Glomerular endothelial cell (primary cell): ENCODE data around the gene KLF11. TPM values are rescaled to one million over a fixed set of nuclear protein-coding genes. Genes with fewer than 3 reads are reported as not detected.
"Not testable (repeated sequence)": the region's sequence is repeated elsewhere in the genome, so short reads cannot be mapped to it uniquely, and the experiment has no call there.

Source experiments
- DNase-seq: peaks from one replicate; pipeline ENCODE4 v3.0.0-alpha.2; 2011; ENCODE audit warnings: low read depth, low spot score; ENCODE audit errors: extremely low read depth
- total RNA-seq: library from RNA; depleted of rRNA; stranded (reverse); fragments of >200 nt; gene quantifications from 2 replicates; pipeline ENCODE4 v1.2.3, GENCODE V29; 2015

KLF11 gene
- total RNA-seq, 1 donor from 2014 or later, result 6.6 TPM

GRCh38 chr2:10022966-10023662 lies 20.2 kb upstream of the KLF11 start:
- DNase-seq, result no peak

GRCh38 chr2:10026940-10027569 lies 16.3 kb upstream of the KLF11 start:
- no peak for DNase-seq

- no peak for DNase-seq
These were observed 15.6 kb upstream of the KLF11 start for GRCh38 chr2:10027660-10028330.

GRCh38 chr2:10028407-10028987 lies 14.9 kb upstream of the KLF11 start:
- no peak for DNase-seq

GRCh38 chr2:10028988-10029874 lies 14.1 kb upstream of the KLF11 start:
- no peak for DNase-seq

- DNase-seq, result no peak
These were observed 13.5 kb upstream of the KLF11 start for GRCh38 chr2:10029875-10030223.

GRCh38 chr2:10030311-10030736 lies 13.0 kb upstream of the KLF11 start:
- DNase-seq, result no peak

GRCh38 chr2:10030798-10031197 lies 12.6 kb upstream of the KLF11 start:
- DNase-seq, result not testable (repeated sequence)

GRCh38 chr2:10031886-10032745 lies 11.2 kb upstream of the KLF11 start:
- DNase-seq, result no peak

GRCh38 chr2:10032746-10033105 lies 10.6 kb upstream of the KLF11 start:
- DNase-seq, result no peak

GRCh38 chr2:10033251-10034006 lies 9.9 kb upstream of the KLF11 start:
- DNase-seq, result no peak

- DNase-seq, result no peak
These were observed 8.9 kb upstream of the KLF11 start for GRCh38 chr2:10034333-10035052.

GRCh38 chr2:10035053-10035422 lies 8.3 kb upstream of the KLF11 start:
- DNase-seq, result no peak

- no peak for DNase-seq
These were observed 7.7 kb upstream of the KLF11 start for GRCh38 chr2:10035633-10036032.

- no peak for DNase-seq
These were observed 7.1 kb upstream of the KLF11 start for GRCh38 chr2:10036095-10036884.

- DNase-seq, result no peak
These were observed 5.2 kb upstream of the KLF11 start for GRCh38 chr2:10038123-10038522.

GRCh38 chr2:10038716-10039115 lies 4.6 kb upstream of the KLF11 start:
- DNase-seq, result no peak
